GM20000 (cell line): ENCODE measurements around the gene GMPPB.

Source experiments
- DNase-seq: peaks from one replicate; pipeline ENCODE4 v3.0.0; 2012; ENCODE audit warnings: low spot score
- TF ChIP-seq, protein P1 (sequence below): IDR thresholded peaks from 2 replicates; pipeline ENCODE4 v1.5.1; 2012; ENCODE audit warnings: mild to moderate bottlenecking, control low read depth; ENCODE audit errors: extremely low read depth, missing control alignments

GMPPB gene

DNA sequence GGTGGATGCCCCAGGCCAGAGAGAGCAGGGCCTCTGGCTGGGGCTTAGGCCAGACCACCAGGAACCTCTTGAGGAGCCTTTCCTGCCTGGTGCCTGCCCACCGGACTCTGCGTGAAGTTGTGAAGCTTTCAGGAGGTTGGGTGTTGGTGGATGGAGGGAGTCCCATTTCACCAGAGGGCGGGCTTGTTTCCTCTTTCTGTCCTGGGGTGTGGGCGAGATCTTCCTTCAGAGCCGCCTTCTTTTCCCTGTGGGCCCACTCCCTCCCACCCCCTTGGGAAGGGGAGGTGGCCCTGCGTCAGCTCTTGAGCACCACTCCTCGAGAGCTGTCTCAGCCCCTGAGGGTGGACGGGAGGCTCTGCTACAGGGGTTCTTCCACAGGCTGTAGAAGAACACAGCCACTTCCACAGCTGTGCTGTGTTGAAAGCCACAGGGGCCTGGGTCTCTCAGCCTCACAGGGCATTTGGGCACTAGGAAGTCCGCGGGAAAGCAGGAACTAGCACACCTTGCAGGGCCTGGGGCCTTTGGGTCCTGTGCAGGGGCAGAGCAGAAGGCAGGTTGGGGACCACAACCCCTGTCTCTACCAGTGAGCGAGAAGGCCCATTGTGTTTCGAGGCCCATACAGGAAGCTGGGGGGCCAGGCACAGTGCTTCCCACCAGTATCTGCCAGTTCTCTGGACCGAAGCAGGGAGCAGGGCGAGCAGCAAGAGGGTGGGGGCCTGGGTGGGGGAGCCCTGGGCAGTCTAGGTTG is 6.4 kb downstream of the GMPPB start:
- TF ChIP-seq, protein P1, sequence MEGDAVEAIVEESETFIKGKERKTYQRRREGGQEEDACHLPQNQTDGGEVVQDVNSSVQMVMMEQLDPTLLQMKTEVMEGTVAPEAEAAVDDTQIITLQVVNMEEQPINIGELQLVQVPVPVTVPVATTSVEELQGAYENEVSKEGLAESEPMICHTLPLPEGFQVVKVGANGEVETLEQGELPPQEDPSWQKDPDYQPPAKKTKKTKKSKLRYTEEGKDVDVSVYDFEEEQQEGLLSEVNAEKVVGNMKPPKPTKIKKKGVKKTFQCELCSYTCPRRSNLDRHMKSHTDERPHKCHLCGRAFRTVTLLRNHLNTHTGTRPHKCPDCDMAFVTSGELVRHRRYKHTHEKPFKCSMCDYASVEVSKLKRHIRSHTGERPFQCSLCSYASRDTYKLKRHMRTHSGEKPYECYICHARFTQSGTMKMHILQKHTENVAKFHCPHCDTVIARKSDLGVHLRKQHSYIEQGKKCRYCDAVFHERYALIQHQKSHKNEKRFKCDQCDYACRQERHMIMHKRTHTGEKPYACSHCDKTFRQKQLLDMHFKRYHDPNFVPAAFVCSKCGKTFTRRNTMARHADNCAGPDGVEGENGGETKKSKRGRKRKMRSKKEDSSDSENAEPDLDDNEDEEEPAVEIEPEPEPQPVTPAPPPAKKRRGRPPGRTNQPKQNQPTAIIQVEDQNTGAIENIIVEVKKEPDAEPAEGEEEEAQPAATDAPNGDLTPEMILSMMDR = no peak

GRCh38 chr3:49716691-49717210 is 7.0 kb downstream of the GMPPB start:
- no peak for DNase-seq
- TF ChIP-seq, protein P1 = no peak

More for the DNA sequence above, 6.4 kb downstream of the GMPPB start:
- DNase-seq = no peak

DNA sequence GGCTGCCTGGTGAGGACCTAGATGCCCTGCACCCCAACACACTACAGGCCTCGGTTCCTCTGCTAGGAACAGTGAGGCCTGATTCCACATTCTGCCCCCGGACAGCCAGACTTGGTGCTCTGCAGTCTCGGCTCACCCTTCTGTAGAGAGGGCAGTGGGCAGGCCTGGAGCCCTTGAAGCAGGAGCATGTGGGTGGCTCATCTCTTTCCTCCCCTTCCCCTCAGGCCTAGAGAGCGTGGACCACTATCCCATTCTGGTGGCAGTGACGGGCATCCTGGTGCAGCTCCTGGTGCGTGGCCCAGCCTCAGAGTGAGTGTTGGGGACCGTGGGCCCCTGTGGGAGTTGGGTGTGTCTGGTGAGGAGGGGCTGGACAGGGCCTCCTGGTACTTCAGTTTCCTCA is 7.6 kb downstream of the GMPPB start:
- no peak for DNase-seq
- TF ChIP-seq, protein P1 = no peak

GRCh38 chr3:49715611-49716121 is 8.1 kb downstream of the GMPPB start:
- TF ChIP-seq, protein P1 = no peak
- no peak for DNase-seq

GRCh38 chr3:49714728-49715550 is 8.8 kb downstream of the GMPPB start:
- DNase-seq = no peak
- TF ChIP-seq, protein P1 = no peak

DNA sequence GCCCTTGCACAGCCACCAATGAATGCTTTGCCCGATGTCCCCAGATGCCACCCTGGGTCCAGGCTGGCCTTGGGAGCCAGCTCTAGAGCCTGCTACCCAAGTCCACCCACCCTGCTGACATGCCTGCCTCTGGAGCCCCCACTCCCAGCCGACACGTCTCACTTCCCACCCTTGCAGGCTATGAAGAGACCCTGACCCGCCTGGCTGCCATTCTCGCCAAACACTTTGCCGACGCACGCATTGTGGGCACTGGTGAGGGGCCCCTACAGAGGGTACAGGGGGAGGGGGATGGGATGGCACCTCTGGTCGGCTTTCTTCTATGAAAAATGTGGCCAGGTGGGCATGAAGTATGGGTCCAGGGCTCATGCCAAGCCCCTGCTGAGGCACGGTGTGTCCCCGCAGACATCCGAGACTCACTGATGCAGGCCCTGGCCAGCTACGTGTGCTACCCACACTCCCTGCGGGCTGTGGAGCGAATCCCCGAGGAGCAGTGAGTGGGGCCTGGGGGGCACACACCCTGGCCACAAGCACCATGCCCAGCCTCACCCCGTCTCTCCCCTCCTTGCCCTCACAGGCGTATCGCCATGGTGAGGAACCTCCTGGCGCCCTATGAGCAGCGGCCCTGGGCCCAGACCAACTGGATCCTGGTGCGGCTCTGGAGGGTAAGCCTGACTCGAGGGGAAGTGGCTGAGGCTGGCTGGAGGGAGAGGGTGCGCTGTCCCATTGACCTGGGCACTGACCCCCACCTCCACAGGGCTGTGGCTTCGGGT is 10.2 kb downstream of the GMPPB start:
- no peak for DNase-seq
- TF ChIP-seq, protein P1 = no peak
